Measurements from ENCODE around the gene PDE6D.
"Not testable (repeated sequence)": the region's sequence is repeated elsewhere in the genome, so short reads cannot be mapped to it uniquely, and the experiment has no call there.

PDE6D gene

DNA sequence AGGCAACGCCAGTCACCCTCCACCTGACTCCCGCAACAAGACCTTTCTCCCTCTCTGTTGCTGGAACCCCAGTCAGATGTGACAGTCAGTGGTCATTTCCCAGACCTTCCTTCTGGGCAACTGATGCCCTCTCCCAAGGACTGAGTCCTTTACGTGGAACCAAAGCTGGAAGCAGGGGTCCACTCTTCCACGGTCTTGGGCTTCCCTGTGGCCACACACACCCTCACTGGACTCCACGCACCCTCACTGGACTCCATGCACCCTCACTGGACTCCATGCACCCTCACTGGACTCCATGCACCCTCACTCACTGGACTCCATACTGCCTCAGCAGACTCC is 65.6 kb downstream of the PDE6D start:
- no peak for DNase-seq (ENCODE audit: insufficient read length, low spot score)
- no peak for TF ChIP-seq POLR2A (IDR thresholded peaks at IDR 0.05; ENCODE audit: low read depth, low read length)
- TF ChIP-seq TAF1 (IDR thresholded peaks at IDR 0.05; ENCODE audit: low read depth, low read length): no peak
- TF ChIP-seq POU2F2 (IDR thresholded peaks at IDR 0.05; ENCODE audit: low read depth, low read length): no peak; the same call in 1 of the 2 replicates
- TF ChIP-seq POLR2AphosphoS5 (IDR thresholded peaks at IDR 0.05; ENCODE audit: low read depth, low read length): no peak
- TF ChIP-seq SPI1 (IDR thresholded peaks at IDR 0.05; ENCODE audit: low read depth, low read length): no peak
- TF ChIP-seq PAX5 (IDR thresholded peaks at IDR 0.05; ENCODE audit: insufficient read depth, low read length, severe bottlenecking): no peak
- FAIRE-seq: peak; percentile 71

DNA sequence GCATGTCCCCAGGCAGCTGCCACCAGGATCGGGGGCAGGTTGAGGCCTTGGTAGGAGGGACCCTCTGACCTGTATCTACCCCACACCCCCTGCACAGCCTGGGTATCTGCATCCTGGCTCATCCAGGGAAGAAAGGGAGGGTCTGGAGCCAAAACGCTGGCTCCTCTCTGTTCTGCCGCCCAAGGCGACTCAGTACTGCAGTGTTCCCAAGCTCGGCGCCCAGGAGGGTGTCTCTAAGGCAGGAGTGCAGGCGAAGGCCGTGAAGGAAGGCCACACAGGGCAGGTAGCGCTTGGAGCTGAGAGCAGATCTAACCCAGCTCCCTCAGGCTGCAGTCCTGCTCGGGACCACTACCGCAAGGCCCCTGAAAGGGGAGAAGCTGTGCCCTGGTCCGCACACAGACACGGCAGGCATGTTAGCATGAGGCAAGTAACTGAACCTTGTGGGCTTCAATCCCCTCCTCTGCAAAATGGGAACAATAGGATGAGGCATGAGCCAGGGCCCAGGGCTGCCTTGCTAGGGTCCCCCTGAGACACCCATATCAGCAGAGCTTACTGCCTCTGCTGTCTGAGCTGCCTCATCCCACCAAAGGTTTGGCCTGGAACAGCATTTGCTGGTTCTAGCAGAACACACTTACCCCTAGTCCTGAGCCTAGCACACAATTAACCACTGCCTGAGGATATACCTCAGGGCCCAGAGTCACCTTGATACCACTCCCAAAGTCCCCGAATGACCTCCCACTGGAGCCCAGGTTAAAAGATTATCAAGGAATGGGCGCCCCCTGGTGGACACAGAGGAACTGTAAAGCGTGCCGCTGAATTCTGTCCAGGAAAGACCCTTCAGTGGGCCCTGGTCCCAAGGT is 66.2 kb downstream of the PDE6D start:
- no peak for DNase-seq (ENCODE audit: insufficient read length, low spot score)
- no peak for FAIRE-seq
- peak; percentile 43; the same call in 1 of the 2 replicates for TF ChIP-seq POU2F2 (IDR thresholded peaks at IDR 0.05; ENCODE audit: low read depth, low read length)
- TF ChIP-seq SPI1 (IDR thresholded peaks at IDR 0.05; ENCODE audit: low read depth, low read length): no peak
- no peak for TF ChIP-seq TAF1 (IDR thresholded peaks at IDR 0.05; ENCODE audit: low read depth, low read length)
- no peak for TF ChIP-seq POLR2A (IDR thresholded peaks at IDR 0.05; ENCODE audit: low read depth, low read length)
- TF ChIP-seq PAX5 (IDR thresholded peaks at IDR 0.05; ENCODE audit: insufficient read depth, low read length, severe bottlenecking): no peak
- no peak for TF ChIP-seq POLR2AphosphoS5 (IDR thresholded peaks at IDR 0.05; ENCODE audit: low read depth, low read length)

DNA sequence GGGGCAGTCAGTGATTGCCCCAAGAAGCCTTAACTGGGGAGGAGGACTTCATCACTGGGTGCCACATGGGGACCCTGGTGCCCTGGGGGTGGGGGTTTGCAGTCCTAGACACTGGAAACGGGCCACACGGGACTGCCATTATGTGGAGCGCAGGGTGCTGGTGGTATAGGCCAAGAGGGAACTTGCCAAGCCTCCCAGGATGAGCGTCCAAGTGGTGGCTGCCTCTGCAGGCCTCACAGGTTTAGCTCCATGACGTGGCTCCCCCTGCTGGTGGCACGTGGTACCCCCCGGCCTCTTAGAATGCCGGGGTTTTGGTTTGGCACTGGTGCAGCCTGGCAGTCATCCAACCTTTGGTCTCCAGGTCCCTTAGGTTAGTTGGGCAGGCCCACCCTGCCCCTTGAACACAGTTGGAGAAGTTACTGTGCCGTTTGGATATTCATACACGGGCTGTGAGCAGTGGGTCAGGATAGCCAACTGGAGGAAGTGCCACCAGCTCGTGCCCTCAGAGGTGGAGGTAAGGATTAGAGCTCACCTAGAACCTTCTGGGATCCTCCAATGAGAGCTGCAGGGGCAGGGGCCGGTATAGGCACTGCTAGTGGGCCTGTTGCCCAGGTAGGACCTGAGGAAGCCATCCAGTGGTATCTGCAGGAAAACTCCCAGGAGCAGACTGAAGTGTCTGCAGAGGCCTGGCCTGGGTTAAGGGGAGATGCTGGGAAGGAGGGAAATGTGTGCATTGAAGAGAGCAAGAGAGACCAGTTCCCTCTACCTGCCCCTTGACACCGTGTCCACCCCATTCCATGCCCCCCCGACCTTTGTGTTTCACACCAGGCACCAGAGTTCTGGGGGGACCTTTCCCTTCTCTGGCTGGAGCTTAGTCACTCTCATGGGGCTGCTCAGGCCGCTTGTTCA is 67.1 kb downstream of the PDE6D start:
- DNase-seq (ENCODE audit: insufficient read length, low spot score) (peak; percentile 66), FAIRE-seq (peak; percentile 89)
- TF ChIP-seq POLR2AphosphoS5 (IDR thresholded peaks at IDR 0.05; ENCODE audit: low read depth, low read length) (peak; percentile 96), POU2F2 (IDR thresholded peaks at IDR 0.05; ENCODE audit: low read depth, low read length) (peak; percentile 91), TAF1 (IDR thresholded peaks at IDR 0.05; ENCODE audit: low read depth, low read length) (no peak; the same call in 1 of the 2 replicates), POLR2A (IDR thresholded peaks at IDR 0.05; ENCODE audit: low read depth, low read length) (peak; percentile 94), SPI1 (IDR thresholded peaks at IDR 0.05; ENCODE audit: low read depth, low read length) (no peak), PAX5 (IDR thresholded peaks at IDR 0.05; ENCODE audit: insufficient read depth, low read length, severe bottlenecking) (no peak)

- DNase-seq (ENCODE audit: insufficient read length, low spot score); FAIRE-seq: not testable (repeated sequence)
These were observed 67.7 kb downstream of the PDE6D start for GRCh38 chr2:231713406-231713729.

GRCh38 chr2:231712451-231713021 is 68.5 kb downstream of the PDE6D start:
- not testable (repeated sequence) for DNase-seq (ENCODE audit: insufficient read length, low spot score); FAIRE-seq
- 0 out of 2 replicates have a peak, but pooled peaks have one; percentile 52 for TF ChIP-seq POLR2AphosphoS5 (IDR thresholded peaks at IDR 0.05; ENCODE audit: low read depth, low read length)

- TF ChIP-seq TAF1 (IDR thresholded peaks at IDR 0.05; ENCODE audit: low read depth, low read length): 0 out of 2 replicates have a peak, but pooled peaks have one; percentile 7
- TF ChIP-seq SPI1 (IDR thresholded peaks at IDR 0.05; ENCODE audit: low read depth, low read length): no peak
- TF ChIP-seq POLR2A (IDR thresholded peaks at IDR 0.05; ENCODE audit: low read depth, low read length): peak; percentile 65
- no peak for TF ChIP-seq POU2F2 (IDR thresholded peaks at IDR 0.05; ENCODE audit: low read depth, low read length)
- TF ChIP-seq POLR2AphosphoS5 (IDR thresholded peaks at IDR 0.05; ENCODE audit: low read depth, low read length): peak; percentile 73
- no peak for DNase-seq (ENCODE audit: insufficient read length, low spot score)
- FAIRE-seq: no peak
These were observed 69.2 kb downstream of the PDE6D start for GRCh38 chr2:231711677-231712450.

DNA sequence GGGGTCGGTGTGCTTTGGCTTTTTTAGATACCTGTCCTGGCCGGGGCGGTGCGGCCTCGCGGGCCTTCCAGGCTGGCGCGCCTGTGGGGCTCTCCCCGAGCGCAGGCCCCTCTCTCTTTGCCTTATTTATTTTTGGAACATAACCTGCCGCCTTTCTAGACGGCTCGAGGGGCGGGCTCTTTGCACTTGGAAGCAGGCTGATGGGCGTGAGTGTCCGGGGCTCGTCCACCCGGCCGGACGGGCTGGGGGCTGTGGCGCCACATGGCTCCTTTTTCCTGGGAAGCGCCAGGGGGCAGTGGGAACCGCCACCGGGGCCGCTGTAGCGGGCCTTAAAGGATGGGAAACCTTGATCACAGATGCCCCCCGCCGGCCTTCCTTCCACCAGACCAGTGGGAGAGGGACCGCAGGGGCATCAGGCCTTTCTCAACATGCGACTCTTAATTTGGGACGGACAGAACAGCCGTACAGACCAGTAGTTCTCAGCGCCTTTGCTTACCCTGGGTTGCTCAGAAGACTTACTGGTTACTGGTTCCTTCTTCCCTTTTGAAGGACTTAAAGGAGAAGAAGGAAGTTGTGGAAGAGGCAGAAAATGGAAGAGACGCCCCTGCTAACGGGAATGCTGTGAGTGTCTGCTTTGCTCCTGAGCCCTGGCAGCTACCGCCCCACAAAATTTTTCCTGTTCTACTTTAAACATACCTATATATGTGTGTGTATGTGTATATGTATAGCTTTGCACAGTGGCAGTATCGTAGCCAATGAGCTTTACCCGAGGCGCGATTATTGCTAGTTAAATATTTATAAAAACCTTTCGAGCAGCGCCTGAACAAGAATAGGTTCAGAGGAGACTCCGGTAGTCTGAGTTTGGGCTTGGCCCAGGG is 70.0 kb downstream of the PDE6D start:
- DNase-seq (ENCODE audit: insufficient read length, low spot score): no peak
- FAIRE-seq: no peak
- TF ChIP-seq SPI1 (IDR thresholded peaks at IDR 0.05; ENCODE audit: low read depth, low read length) (no peak), POLR2A (IDR thresholded peaks at IDR 0.05; ENCODE audit: low read depth, low read length) (no peak), POLR2AphosphoS5 (IDR thresholded peaks at IDR 0.05; ENCODE audit: low read depth, low read length) (no peak), POU2F2 (IDR thresholded peaks at IDR 0.05; ENCODE audit: low read depth, low read length) (no peak), PAX5 (IDR thresholded peaks at IDR 0.05; ENCODE audit: insufficient read depth, low read length, severe bottlenecking) (no peak), TAF1 (IDR thresholded peaks at IDR 0.05; ENCODE audit: low read depth, low read length) (no peak)

DNA sequence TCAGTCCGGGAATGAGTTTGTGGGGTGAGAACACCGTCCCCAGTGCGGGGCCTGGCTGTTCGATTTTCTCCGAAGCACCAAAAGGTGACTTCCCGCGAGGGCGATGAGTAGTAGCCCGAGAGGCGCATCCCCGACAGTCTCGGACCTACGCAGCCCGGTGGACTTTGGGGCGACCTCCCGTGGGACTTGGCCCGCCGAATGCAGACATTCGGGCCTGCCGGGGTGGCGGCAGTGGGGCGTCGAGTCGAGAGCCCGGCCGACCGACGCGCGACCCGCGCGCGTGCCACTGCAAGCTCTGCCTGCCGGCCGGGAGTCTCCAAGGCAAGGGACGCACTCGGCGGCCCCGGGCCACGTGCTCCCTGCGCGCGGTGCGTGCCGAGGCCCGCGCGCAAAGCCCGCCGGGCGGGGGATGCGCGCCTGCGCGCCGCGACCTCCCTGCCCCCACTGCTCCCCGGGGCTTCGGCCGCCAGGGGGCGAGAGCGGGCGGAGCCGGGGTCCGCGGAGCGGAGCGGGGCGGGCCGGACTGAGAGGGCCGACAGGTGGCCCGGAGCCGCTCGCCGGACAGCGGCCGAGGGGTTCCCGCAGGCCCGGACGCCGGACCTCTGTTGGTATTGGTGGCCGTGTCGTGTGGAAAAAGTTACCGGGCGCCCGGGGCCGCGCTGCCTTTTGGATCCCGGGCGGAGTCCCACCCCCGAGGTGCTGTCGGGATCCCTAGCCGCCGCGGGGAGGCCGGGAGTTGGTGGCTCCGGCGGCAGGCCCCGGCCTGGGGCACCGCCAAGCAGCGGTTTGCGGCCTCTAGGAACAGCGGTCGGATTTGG is 70.9 kb downstream of the PDE6D start:
- DNase-seq (ENCODE audit: insufficient read length, low spot score) (peak; percentile 78), FAIRE-seq (peak; percentile 95)
- no peak for TF ChIP-seq SPI1 (IDR thresholded peaks at IDR 0.05; ENCODE audit: low read depth, low read length)
- peak; percentile 82 for TF ChIP-seq TAF1 (IDR thresholded peaks at IDR 0.05; ENCODE audit: low read depth, low read length)
- TF ChIP-seq POLR2A (IDR thresholded peaks at IDR 0.05; ENCODE audit: low read depth, low read length): peak; percentile 96
- TF ChIP-seq POLR2AphosphoS5 (IDR thresholded peaks at IDR 0.05; ENCODE audit: low read depth, low read length): peak; percentile 95
- TF ChIP-seq PAX5 (IDR thresholded peaks at IDR 0.05; ENCODE audit: insufficient read depth, low read length, severe bottlenecking): peak; percentile 92
- TF ChIP-seq POU2F2 (IDR thresholded peaks at IDR 0.05; ENCODE audit: low read depth, low read length): peak; percentile 67

Measured in GM12891 (cell line).